ENCODE results near the gene MYO3B. TPM values are rescaled to one million over a fixed set of nuclear protein-coding genes. Genes with fewer than 3 reads are reported as not detected.

Gene MYO3B
- total RNA-seq, 1 experiment from 2014 or later = 4.4 TPM

GRCh38 chr2:170226216-170226615 lies 48.3 kb downstream of the MYO3B start:
- no peaks in the 10 kb centered on the region for H3K9me2 ChIP-seq (replicated peaks; ENCODE audit: insufficient read depth, low read length)
- no peak overlapping the region for H3K4me2 ChIP-seq (ENCODE audit: low read depth, low read length, poor library complexity, severe bottlenecking)
- H3K9me3 ChIP-seq (ENCODE audit: low read length) = no peaks in the 10 kb centered on the region
- H3K4me1 ChIP-seq (ENCODE audit: low read length) = peaks cover 34% of the 10 kb centered on the region
- H3K36me3 ChIP-seq (ENCODE audit: insufficient read depth, low read length) = no peaks in the 10 kb centered on the region
- no peaks in the 10 kb centered on the region for H4K20me1 ChIP-seq (ENCODE audit: insufficient read depth, low read depth, low read length)
- H3K27me3 ChIP-seq (ENCODE audit: low read length) = no peaks in the 10 kb centered on the region
- no peaks in the 10 kb centered on the region for H3K79me2 ChIP-seq (ENCODE audit: low read length)
- H3K27ac ChIP-seq (ENCODE audit: low read length) = no peak overlapping the region
- no peak overlapping the region for H3K9ac ChIP-seq (ENCODE audit: low read length)
- no peak for DNase-seq
- H3K4me3 ChIP-seq (ENCODE audit: low read length) = no peak overlapping the region
- H2AFZ ChIP-seq (ENCODE audit: low read length) = no peak overlapping the region

- no peaks in the 10 kb centered on the region for H3K9me3 ChIP-seq (ENCODE audit: low read length)
- H3K36me3 ChIP-seq (ENCODE audit: insufficient read depth, low read length) = no peaks in the 10 kb centered on the region
- H3K4me1 ChIP-seq (ENCODE audit: low read length) = peaks cover 42% of the 10 kb centered on the region
- peak overlapping the region; percentile 67 for H3K4me2 ChIP-seq (ENCODE audit: low read depth, low read length, poor library complexity, severe bottlenecking)
- no peak overlapping the region for H3K9ac ChIP-seq (ENCODE audit: low read length)
- no peaks in the 10 kb centered on the region for H3K9me2 ChIP-seq (replicated peaks; ENCODE audit: insufficient read depth, low read length)
- no peak overlapping the region for H3K27ac ChIP-seq (ENCODE audit: low read length)
- no peak for DNase-seq
- H3K4me3 ChIP-seq (ENCODE audit: low read length) = peak overlapping the region; percentile 34; the same call in 1 of the 2 replicates
- H3K27me3 ChIP-seq (ENCODE audit: low read length) = no peaks in the 10 kb centered on the region
- H3K79me2 ChIP-seq (ENCODE audit: low read length) = no peaks in the 10 kb centered on the region
- no peak overlapping the region for H2AFZ ChIP-seq (ENCODE audit: low read length)
- no peaks in the 10 kb centered on the region for H4K20me1 ChIP-seq (ENCODE audit: insufficient read depth, low read depth, low read length)
Measured at GRCh38 chr2:170227507-170227947, 49.6 kb downstream of the MYO3B start.

- Histone ChIP-seq H3K4me1 (ENCODE audit: low read length) (peaks cover 46% of the 10 kb centered on the region), H3K9me2 (replicated peaks; ENCODE audit: insufficient read depth, low read length) (no peaks in the 10 kb centered on the region)
Measured at GRCh38 chr2:170227951-170228350, 50.0 kb downstream of the MYO3B start.

GRCh38 chr2:170228429-170228828 lies 50.5 kb downstream of the MYO3B start:
- Histone ChIP-seq H3K4me2 (ENCODE audit: low read depth, low read length, poor library complexity, severe bottlenecking) (peak overlapping the region; percentile 67), H3K9me3 (ENCODE audit: low read length) (no peaks in the 10 kb centered on the region), H3K4me3 (ENCODE audit: low read length) (no peak overlapping the region), H3K36me3 (ENCODE audit: insufficient read depth, low read length) (no peaks in the 10 kb centered on the region), H3K4me1 (ENCODE audit: low read length) (peaks cover 51% of the 10 kb centered on the region), H3K27ac (ENCODE audit: low read length) (no peak overlapping the region), H3K9me2 (replicated peaks; ENCODE audit: insufficient read depth, low read length) (no peaks in the 10 kb centered on the region), H2AFZ (ENCODE audit: low read length) (0 out of 2 replicates have a peak overlapping the region, but pooled peaks have one; percentile 44), H3K9ac (ENCODE audit: low read length) (0 out of 2 replicates have a peak overlapping the region, but pooled peaks have one; percentile 0), H3K27me3 (ENCODE audit: low read length) (no peaks in the 10 kb centered on the region), H4K20me1 (ENCODE audit: insufficient read depth, low read depth, low read length) (no peaks in the 10 kb centered on the region), H3K79me2 (ENCODE audit: low read length) (no peaks in the 10 kb centered on the region)
- no peak for DNase-seq

More at GRCh38 chr2:170227951-170228350, 50.0 kb downstream of the MYO3B start:
- Histone ChIP-seq H3K79me2 (ENCODE audit: low read length) (no peaks in the 10 kb centered on the region), H2AFZ (ENCODE audit: low read length) (0 out of 2 replicates have a peak overlapping the region, but pooled peaks have one; percentile 44), H3K4me2 (ENCODE audit: low read depth, low read length, poor library complexity, severe bottlenecking) (peak overlapping the region; percentile 67), H3K4me3 (ENCODE audit: low read length) (peak overlapping the region; percentile 34; the same call in 1 of the 2 replicates), H3K27ac (ENCODE audit: low read length) (no peak overlapping the region), H4K20me1 (ENCODE audit: insufficient read depth, low read depth, low read length) (no peaks in the 10 kb centered on the region), H3K36me3 (ENCODE audit: insufficient read depth, low read length) (no peaks in the 10 kb centered on the region), H3K9me3 (ENCODE audit: low read length) (no peaks in the 10 kb centered on the region), H3K9ac (ENCODE audit: low read length) (0 out of 2 replicates have a peak overlapping the region, but pooled peaks have one; percentile 0), H3K27me3 (ENCODE audit: low read length) (no peaks in the 10 kb centered on the region)
- DNase-seq = no peak

- Histone ChIP-seq H3K27me3 (ENCODE audit: low read length) (no peaks in the 10 kb centered on the region), H3K79me2 (ENCODE audit: low read length) (no peaks in the 10 kb centered on the region), H3K4me2 (ENCODE audit: low read depth, low read length, poor library complexity, severe bottlenecking) (no peak overlapping the region), H3K36me3 (ENCODE audit: insufficient read depth, low read length) (no peaks in the 10 kb centered on the region), H2AFZ (ENCODE audit: low read length) (no peak overlapping the region), H3K9ac (ENCODE audit: low read length) (no peak overlapping the region), H3K4me3 (ENCODE audit: low read length) (no peak overlapping the region), H3K9me3 (ENCODE audit: low read length) (no peaks in the 10 kb centered on the region), H3K4me1 (ENCODE audit: low read length) (peaks cover 52% of the 10 kb centered on the region), H3K27ac (ENCODE audit: low read length) (no peak overlapping the region), H4K20me1 (ENCODE audit: insufficient read depth, low read depth, low read length) (no peaks in the 10 kb centered on the region), H3K9me2 (replicated peaks; ENCODE audit: insufficient read depth, low read length) (no peaks in the 10 kb centered on the region)
- no peak for DNase-seq
Measured at GRCh38 chr2:170229125-170229524, 51.2 kb downstream of the MYO3B start.

GRCh38 chr2:170229744-170230143 lies 51.8 kb downstream of the MYO3B start:
- no peak overlapping the region for H3K4me2 ChIP-seq (ENCODE audit: low read depth, low read length, poor library complexity, severe bottlenecking)
- no peaks in the 10 kb centered on the region for H3K36me3 ChIP-seq (ENCODE audit: insufficient read depth, low read length)
- peaks cover 52% of the 10 kb centered on the region for H3K4me1 ChIP-seq (ENCODE audit: low read length)
- no peak overlapping the region for H3K9ac ChIP-seq (ENCODE audit: low read length)
- H3K9me2 ChIP-seq (replicated peaks; ENCODE audit: insufficient read depth, low read length) = no peaks in the 10 kb centered on the region
- H3K4me3 ChIP-seq (ENCODE audit: low read length) = no peak overlapping the region
- H3K27ac ChIP-seq (ENCODE audit: low read length) = no peak overlapping the region
- DNase-seq = no peak
- H3K79me2 ChIP-seq (ENCODE audit: low read length) = no peaks in the 10 kb centered on the region
- H3K9me3 ChIP-seq (ENCODE audit: low read length) = no peaks in the 10 kb centered on the region
- H4K20me1 ChIP-seq (ENCODE audit: insufficient read depth, low read depth, low read length) = no peaks in the 10 kb centered on the region
- H3K27me3 ChIP-seq (ENCODE audit: low read length) = no peaks in the 10 kb centered on the region
- H2AFZ ChIP-seq (ENCODE audit: low read length) = no peak overlapping the region

GRCh38 chr2:170235860-170236679 lies 58.1 kb downstream of the MYO3B start:
- Histone ChIP-seq H3K27me3 (ENCODE audit: low read length) (no peaks in the 10 kb centered on the region), H4K20me1 (ENCODE audit: insufficient read depth, low read depth, low read length) (no peaks in the 10 kb centered on the region), H3K79me2 (ENCODE audit: low read length) (no peaks in the 10 kb centered on the region), H3K9ac (ENCODE audit: low read length) (no peak overlapping the region), H3K9me2 (replicated peaks; ENCODE audit: insufficient read depth, low read length) (no peaks in the 10 kb centered on the region), H2AFZ (ENCODE audit: low read length) (no peak overlapping the region), H3K9me3 (ENCODE audit: low read length) (no peaks in the 10 kb centered on the region), H3K27ac (ENCODE audit: low read length) (no peak overlapping the region), H3K36me3 (ENCODE audit: insufficient read depth, low read length) (no peaks in the 10 kb centered on the region), H3K4me2 (ENCODE audit: low read depth, low read length, poor library complexity, severe bottlenecking) (no peak overlapping the region), H3K4me1 (ENCODE audit: low read length) (peaks cover 20% of the 10 kb centered on the region), H3K4me3 (ENCODE audit: low read length) (no peak overlapping the region)
- DNase-seq = peak; percentile 88

- Histone ChIP-seq H3K27me3 (ENCODE audit: low read length) (no peaks in the 10 kb centered on the region), H3K9me2 (replicated peaks; ENCODE audit: insufficient read depth, low read length) (no peaks in the 10 kb centered on the region), H3K4me3 (ENCODE audit: low read length) (no peak overlapping the region), H3K36me3 (ENCODE audit: insufficient read depth, low read length) (no peaks in the 10 kb centered on the region), H3K9me3 (ENCODE audit: low read length) (no peaks in the 10 kb centered on the region), H2AFZ (ENCODE audit: low read length) (no peak overlapping the region), H3K27ac (ENCODE audit: low read length) (no peak overlapping the region), H3K4me1 (ENCODE audit: low read length) (peaks cover 14% of the 10 kb centered on the region), H3K4me2 (ENCODE audit: low read depth, low read length, poor library complexity, severe bottlenecking) (no peak overlapping the region), H3K9ac (ENCODE audit: low read length) (no peak overlapping the region), H3K79me2 (ENCODE audit: low read length) (no peaks in the 10 kb centered on the region), H4K20me1 (ENCODE audit: insufficient read depth, low read depth, low read length) (no peaks in the 10 kb centered on the region)
- no peak for DNase-seq
Measured at GRCh38 chr2:170236680-170237047, 58.7 kb downstream of the MYO3B start.

Measured in Karpas-422 (cell line).